Activated CD8-positive, alpha-beta memory T cell treated with anti-CD3 and anti-CD28 coated beads for 24 hours (primary cell): ENCODE data around the gene SYTL5.

Experiments
- DNase-seq: peaks from one replicate; pipeline ENCODE4 v3.0.0-alpha.2; 2020

SYTL5 gene

GRCh38 chrX:38028300-38028699, 21.9 kb downstream of the SYTL5 start:
- DNase-seq: no peak

GRCh38 chrX:38036466-38036865, 30.1 kb downstream of the SYTL5 start:
- DNase-seq: no peak

GRCh38 chrX:38038501-38038900, 32.1 kb downstream of the SYTL5 start:
- no peak for DNase-seq

GRCh38 chrX:38041237-38041636, 34.9 kb downstream of the SYTL5 start:
- no peak for DNase-seq

- DNase-seq: no peak
Measured at GRCh38 chrX:38044701-38045100, 38.3 kb downstream of the SYTL5 start.

GRCh38 chrX:38045538-38046096, 39.3 kb downstream of the SYTL5 start:
- no peak for DNase-seq

GRCh38 chrX:38048886-38049285, 42.5 kb downstream of the SYTL5 start:
- DNase-seq: no peak

- no peak for DNase-seq
Measured at GRCh38 chrX:38050806-38051205, 44.5 kb downstream of the SYTL5 start.

- no peak for DNase-seq
Measured at GRCh38 chrX:38052096-38052495, 45.7 kb downstream of the SYTL5 start.

- no peak for DNase-seq
Measured at GRCh38 chrX:38055170-38055847, 49.0 kb downstream of the SYTL5 start.

GRCh38 chrX:38060331-38060878, 54.1 kb downstream of the SYTL5 start:
- DNase-seq: no peak

- DNase-seq: no peak
Measured at GRCh38 chrX:38061335-38061734, 55.0 kb downstream of the SYTL5 start.

GRCh38 chrX:38066934-38067333, 60.6 kb downstream of the SYTL5 start:
- no peak for DNase-seq

- DNase-seq: no peak
Measured at GRCh38 chrX:38069273-38069672, 62.9 kb downstream of the SYTL5 start.

GRCh38 chrX:38069991-38070390, 63.6 kb downstream of the SYTL5 start:
- DNase-seq: no peak

- no peak for DNase-seq
Measured at GRCh38 chrX:38079463-38079862, 73.1 kb downstream of the SYTL5 start.

- DNase-seq: no peak
Measured at GRCh38 chrX:38080808-38081207, 74.5 kb downstream of the SYTL5 start.

GRCh38 chrX:38081909-38082308, 75.6 kb downstream of the SYTL5 start:
- no peak for DNase-seq

GRCh38 chrX:38082309-38082708, 76.0 kb downstream of the SYTL5 start:
- DNase-seq: no peak

- DNase-seq: no peak
Measured at GRCh38 chrX:38085813-38086212, 79.5 kb downstream of the SYTL5 start.

GRCh38 chrX:38086451-38087215, 80.3 kb downstream of the SYTL5 start:
- no peak for DNase-seq

- no peak for DNase-seq
Measured at GRCh38 chrX:38087594-38087993, 81.2 kb downstream of the SYTL5 start.

GRCh38 chrX:38089173-38089982, 83.0 kb downstream of the SYTL5 start:
- DNase-seq: no peak
